Measurements from ENCODE around the gene ZCCHC4.

ZCCHC4 gene, protein sequence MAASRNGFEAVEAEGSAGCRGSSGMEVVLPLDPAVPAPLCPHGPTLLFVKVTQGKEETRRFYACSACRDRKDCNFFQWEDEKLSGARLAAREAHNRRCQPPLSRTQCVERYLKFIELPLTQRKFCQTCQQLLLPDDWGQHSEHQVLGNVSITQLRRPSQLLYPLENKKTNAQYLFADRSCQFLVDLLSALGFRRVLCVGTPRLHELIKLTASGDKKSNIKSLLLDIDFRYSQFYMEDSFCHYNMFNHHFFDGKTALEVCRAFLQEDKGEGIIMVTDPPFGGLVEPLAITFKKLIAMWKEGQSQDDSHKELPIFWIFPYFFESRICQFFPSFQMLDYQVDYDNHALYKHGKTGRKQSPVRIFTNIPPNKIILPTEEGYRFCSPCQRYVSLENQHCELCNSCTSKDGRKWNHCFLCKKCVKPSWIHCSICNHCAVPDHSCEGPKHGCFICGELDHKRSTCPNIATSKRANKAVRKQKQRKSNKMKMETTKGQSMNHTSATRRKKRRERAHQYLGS

DNA sequence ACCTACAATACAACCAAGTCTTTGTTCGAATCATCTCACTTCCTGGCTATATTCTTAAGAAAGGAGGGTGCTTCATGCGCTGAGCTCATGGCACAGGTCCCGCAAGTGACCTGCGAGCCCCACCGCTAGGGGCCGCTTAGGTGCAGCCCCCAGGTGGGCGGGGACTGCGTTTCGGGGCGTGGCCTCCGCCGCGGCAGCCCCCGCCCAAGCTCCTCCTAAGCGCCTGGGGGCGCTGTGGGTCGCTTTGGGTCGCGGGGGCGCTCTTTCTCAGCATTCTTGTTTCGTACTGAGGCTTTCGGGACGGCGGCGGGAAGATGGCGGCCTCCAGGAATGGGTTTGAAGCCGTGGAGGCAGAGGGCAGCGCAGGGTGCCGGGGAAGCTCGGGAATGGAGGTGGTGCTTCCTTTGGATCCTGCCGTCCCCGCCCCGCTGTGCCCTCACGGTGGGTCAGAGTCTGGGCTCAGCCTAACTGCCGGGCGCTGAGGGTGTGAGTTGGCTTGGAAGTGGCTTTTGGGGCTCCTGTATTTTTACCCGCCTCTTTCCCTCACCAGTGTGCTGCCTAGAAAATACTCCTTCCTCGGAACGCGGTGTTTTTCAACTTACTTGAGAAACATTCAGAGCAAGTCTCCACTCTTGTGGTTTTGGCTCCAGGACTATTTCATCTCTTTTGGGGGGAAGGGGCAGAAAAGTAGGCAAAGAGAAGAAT is at the start of gene ZCCHC4:
Gene ZCCHC4, plus strand, starts transcription at position 279 of the 705 bp plus-strand sequence. Its CDS starts 36 bp downstream, at position 315.
- H3K27ac ChIP-seq = peak within 1 kb of the TSS; percentile 73
- TF ChIP-seq CTCF (conservative IDR thresholded peaks at IDR 0.05) = peak; percentile 99

GRCh38 chr4:25271866-25272265 is 40.7 kb upstream of the ZCCHC4 start:
- no peak for TF ChIP-seq CTCF (conservative IDR thresholded peaks at IDR 0.05)
- H3K27ac ChIP-seq = no peak overlapping the region

GRCh38 chr4:25280210-25280609 is 32.4 kb upstream of the ZCCHC4 start:
- TF ChIP-seq CTCF (conservative IDR thresholded peaks at IDR 0.05) = no peak
- no peak overlapping the region for H3K27ac ChIP-seq

- H3K27ac ChIP-seq = no peak overlapping the region
- no peak for TF ChIP-seq CTCF (conservative IDR thresholded peaks at IDR 0.05)
These were observed 28.6 kb upstream of the ZCCHC4 start for GRCh38 chr4:25283948-25284347.

DNA sequence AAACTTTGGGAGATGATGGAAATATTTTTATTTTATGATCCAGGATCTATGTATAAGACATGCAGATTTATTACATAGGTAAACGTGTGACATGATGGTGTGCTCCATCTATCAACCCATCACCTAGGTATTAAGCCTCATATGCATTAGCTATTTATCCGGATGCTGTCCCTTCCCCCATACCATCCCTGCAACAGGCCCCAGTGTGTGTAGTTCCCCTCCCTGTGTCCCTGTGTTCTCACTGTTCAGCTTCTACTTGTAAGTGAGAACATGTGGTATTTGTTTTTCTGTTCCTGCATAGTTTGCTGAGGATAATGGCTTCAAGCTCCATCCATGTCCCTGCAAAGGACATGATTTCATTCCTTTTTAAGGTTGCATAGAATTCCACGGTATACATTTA is 28.1 kb upstream of the ZCCHC4 start:
- no peak for TF ChIP-seq CTCF (conservative IDR thresholded peaks at IDR 0.05)
- H3K27ac ChIP-seq = no peak overlapping the region

DNA sequence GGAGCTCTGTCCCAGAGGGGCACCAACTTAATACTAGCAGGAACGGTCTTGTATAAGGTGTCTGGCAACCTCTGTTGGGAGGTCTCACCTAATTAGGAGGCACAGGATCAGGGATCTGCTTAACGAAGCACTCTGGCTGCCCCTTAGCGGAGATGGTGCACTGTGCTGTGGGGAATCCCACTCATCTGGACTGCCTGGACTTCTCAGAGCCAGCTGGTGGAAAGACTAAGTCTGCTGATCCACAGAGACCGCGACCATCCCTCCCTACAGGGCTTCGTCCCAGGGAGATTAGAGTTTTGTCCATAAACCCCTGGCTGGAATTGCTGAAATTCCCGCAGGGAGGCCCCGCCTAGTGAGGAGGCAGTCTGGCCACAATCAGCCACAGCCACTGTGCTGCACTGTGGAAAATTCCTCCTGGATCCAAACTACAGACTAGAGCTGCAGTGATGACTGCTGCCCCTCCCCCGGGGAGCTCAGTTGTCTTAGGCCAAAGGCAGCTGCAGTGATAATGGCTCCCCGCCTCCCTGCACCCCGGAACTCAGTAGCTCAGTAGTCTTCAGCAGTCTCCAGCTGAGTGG is 22.0 kb upstream of the ZCCHC4 start:
- TF ChIP-seq CTCF (conservative IDR thresholded peaks at IDR 0.05) = no peak

GRCh38 chr4:25291158-25291733 is 21.3 kb upstream of the ZCCHC4 start:
- TF ChIP-seq CTCF (conservative IDR thresholded peaks at IDR 0.05) = no peak

More for the DNA sequence above, 22.0 kb upstream of the ZCCHC4 start:
- H3K27ac ChIP-seq = no peak overlapping the region

More at GRCh38 chr4:25291158-25291733, 21.3 kb upstream of the ZCCHC4 start:
- no peak overlapping the region for H3K27ac ChIP-seq

Measured in VCaP (cell line).